Fibroblast of lung (primary cell): ENCODE measurements around the gene HTT. TPM values are rescaled to one million over a fixed set of nuclear protein-coding genes. Genes with fewer than 3 reads are reported as not detected.

Source experiments
- DNase-seq, 2 donors: peaks; one replicate each; pipeline versions ENCODE4 v3.0.0 to v3.0.0-alpha.2; 2010; ENCODE audit warnings: low read depth in 2 of 2
- H2AFZ ChIP-seq: 2 replicates; pipeline ENCODE4 v1.5.1; 2012; ENCODE audit warnings: low read length, control low read depth, inconsistent platforms
- H3K27ac ChIP-seq: 2 replicates; pipeline ENCODE4 v1.5.1; 2011; ENCODE audit warnings: low read length, control low read depth; ENCODE audit not compliant: insufficient read depth
- H3K27me3 ChIP-seq: 2 replicates; pipeline ENCODE4 v1.5.1; 2011; ENCODE audit warnings: mild to moderate bottlenecking, low read length; ENCODE audit not compliant: control insufficient read depth, insufficient read depth
- H3K36me3 ChIP-seq: 2 replicates; pipeline ENCODE4 v1.5.1; 2011; ENCODE audit warnings: low read length; ENCODE audit not compliant: control insufficient read depth, insufficient read depth
- H3K4me1 ChIP-seq: 2 replicates; pipeline ENCODE4 v1.5.1; 2011; ENCODE audit warnings: low read length; ENCODE audit not compliant: control insufficient read depth, insufficient read depth; ENCODE audit errors: extremely low read depth
- H3K4me2 ChIP-seq: 2 replicates; pipeline ENCODE4 v1.5.1; 2011; ENCODE audit warnings: low read length, control low read depth; ENCODE audit not compliant: insufficient read depth; ENCODE audit errors: extremely low read depth
- H3K4me3 ChIP-seq, 4 experiments: fragments of 200-600 bp in 1 of 4; sonication (generic) in 1 of 4; replicated peaks in 1 of 4; 2 replicates each; pipeline ENCODE4 v1.5.1; 2011 to 2016; ENCODE audit warnings: low read length in 4 of 4, low read depth in 3 of 4, mild to moderate bottlenecking in 3 of 4, control low read depth in 2 of 4, inconsistent platforms in 1 of 4, mixed read lengths in 1 of 4; ENCODE audit not compliant: insufficient read depth in 1 of 4; ENCODE audit errors: control extremely low read depth in 1 of 4
- H3K79me2 ChIP-seq: 2 replicates; pipeline ENCODE4 v1.5.1; 2012; ENCODE audit warnings: mild to moderate bottlenecking, low read length, inconsistent platforms; ENCODE audit not compliant: control insufficient read depth, insufficient read depth
- H3K9ac ChIP-seq: 2 replicates; pipeline ENCODE4 v1.5.1; 2011; ENCODE audit warnings: mild to moderate bottlenecking, low read length, control low read depth; ENCODE audit not compliant: insufficient read depth
- H3K9me3 ChIP-seq: 2 replicates; pipeline ENCODE4 v1.5.1; 2012; ENCODE audit warnings: low read depth, low read length; ENCODE audit not compliant: control insufficient read depth, insufficient read depth
- H4K20me1 ChIP-seq: 2 replicates; pipeline ENCODE4 v1.5.1; 2011; ENCODE audit warnings: low read length; ENCODE audit not compliant: control insufficient read depth, insufficient read depth; ENCODE audit errors: extremely low read depth
- EZH2 ChIP-seq: IDR thresholded peaks from 2 replicates; pipeline ENCODE4 v1.5.1; 2012; ENCODE audit warnings: low read length, control low read depth, mild to moderate bottlenecking; ENCODE audit errors: missing control alignments
- polyA plus RNA-seq, 2 donors: library from polyadenylated mRNA; depleted of rRNA in 1 of 2; stranded (reverse) in 1 of 2; unstranded in 1 of 2; fragments of >200 nt; gene quantifications; 2 replicates each; pipeline ENCODE4 v1.2.1, GENCODE V29; 2011 to 2012; ENCODE audit warnings: missing spikeins in 1 of 2
- total RNA-seq: library from RNA; depleted of rRNA; stranded (reverse); fragments of >200 nt; gene quantifications from 2 replicates; pipeline ENCODE4 v1.2.1, GENCODE V29; 2014
- TF ChIP-seq, protein P1 (sequence below), 2 donors: IDR thresholded peaks in 1 of 2; conservative IDR thresholded peaks in 1 of 2; 1 replicate in 1 of 2; 2 replicates in 1 of 2; pipeline ENCODE4 v1.5.1; 2011 to 2012; ENCODE audit warnings: low read length in 2 of 2, control low read depth in 1 of 2, inconsistent platforms in 1 of 2, low read depth in 1 of 2, mild to moderate bottlenecking in 1 of 2

Gene HTT
- total and polyA plus RNA-seq, 2 donors (not counting 1 experiment from before 2014, with no cell fraction given): 13.2 to 41.8 TPM

DNA sequence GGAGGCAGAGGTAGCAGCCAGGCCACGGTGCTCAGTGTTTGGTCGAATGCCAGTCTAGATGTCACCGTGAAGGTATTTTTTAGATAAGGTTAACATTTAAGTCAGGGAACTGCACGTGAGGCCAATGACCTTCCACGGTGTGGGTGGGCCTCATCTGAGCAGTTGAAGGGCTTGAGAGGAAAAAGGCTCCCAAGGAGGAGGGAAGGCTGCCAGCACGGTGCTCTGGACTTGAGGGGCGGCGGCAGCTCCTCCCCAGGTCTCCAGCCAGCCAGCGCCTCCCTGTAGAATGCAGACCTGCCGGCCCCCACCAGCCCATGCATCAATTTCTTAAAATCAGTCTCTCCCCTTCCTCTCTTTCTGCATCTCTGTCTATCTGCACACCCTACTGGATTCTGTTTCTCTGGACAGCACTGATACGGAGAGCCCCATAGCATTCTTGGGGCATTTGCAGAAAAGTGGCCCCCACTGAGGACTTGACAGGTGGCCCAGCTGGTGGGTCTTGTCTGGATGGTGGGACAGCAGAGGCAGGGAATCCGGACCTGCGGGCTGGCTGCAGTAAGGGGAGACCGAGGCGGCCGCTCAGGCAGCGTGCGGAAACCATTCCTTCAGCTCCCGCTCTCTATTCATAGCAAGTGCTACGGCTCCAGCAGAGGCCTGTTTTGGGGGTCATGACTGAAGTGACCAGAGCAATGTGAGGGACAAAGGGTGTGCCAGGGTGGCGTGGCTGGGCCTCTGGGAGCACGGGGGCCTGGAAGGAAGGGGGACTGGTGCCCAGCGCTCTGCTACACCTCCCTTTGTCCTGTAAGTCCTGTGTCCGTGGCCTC, 210.5 kb downstream of the HTT start:
- DNase-seq: no peak

DNA sequence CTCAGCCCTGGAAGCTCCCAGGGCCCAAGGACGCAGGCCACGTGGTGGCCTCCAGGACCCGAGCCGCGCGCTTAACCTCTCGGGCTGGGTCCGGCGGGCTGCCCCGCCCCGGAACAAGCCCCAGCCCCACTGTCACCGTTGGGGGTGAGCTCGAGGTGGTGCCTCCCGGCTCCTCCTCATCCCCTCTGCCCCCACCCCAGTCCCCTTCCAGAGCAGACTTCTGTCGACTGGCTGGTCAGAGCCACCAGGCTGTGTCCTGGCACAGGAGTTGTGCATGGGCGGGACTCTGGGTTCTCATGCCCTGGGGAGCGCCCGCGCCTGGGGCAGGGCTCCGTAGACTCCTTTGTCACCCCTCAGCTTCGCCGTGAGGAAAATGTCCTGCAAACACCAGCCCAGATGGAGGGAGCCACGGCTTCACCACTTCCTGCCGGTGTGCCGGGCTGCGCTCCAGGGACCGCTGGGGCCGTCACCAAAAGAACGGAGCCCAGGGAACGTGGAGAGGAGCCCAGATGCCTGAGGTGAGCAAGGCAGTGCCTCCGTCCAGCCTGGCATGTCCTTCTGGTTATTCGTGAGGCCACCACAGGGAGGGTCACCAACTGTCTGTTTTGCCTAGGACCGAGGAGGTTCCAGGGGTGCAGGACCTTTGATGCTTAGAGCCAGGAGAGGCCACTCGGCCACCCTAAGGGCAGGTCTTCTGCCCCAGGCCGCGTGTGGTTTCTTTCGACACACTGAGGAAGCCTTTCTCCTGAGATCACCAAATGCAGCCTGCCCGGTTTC, 211.3 kb downstream of the HTT start:
- no peak overlapping the region for H3K9ac ChIP-seq
- H3K27me3 ChIP-seq: no peaks in the 10 kb centered on the region
- DNase-seq: peak; percentile 54 to 72
- peak overlapping the region; percentile 5 for H3K4me2 ChIP-seq
- no peaks in the 10 kb centered on the region for H3K36me3 ChIP-seq
- H2AFZ ChIP-seq: peak overlapping the region; percentile 65
- no peak overlapping the region for H3K4me3 ChIP-seq
- no peak overlapping the region for H3K27ac ChIP-seq
- H3K79me2 ChIP-seq: no peaks in the 10 kb centered on the region
- no peaks in the 10 kb centered on the region for H4K20me1 ChIP-seq
- peaks cover 2% of the 10 kb centered on the region for H3K4me1 ChIP-seq
- H3K9me3 ChIP-seq: no peaks in the 10 kb centered on the region
- TF ChIP-seq EZH2: no peak
- TF ChIP-seq, protein P1, sequence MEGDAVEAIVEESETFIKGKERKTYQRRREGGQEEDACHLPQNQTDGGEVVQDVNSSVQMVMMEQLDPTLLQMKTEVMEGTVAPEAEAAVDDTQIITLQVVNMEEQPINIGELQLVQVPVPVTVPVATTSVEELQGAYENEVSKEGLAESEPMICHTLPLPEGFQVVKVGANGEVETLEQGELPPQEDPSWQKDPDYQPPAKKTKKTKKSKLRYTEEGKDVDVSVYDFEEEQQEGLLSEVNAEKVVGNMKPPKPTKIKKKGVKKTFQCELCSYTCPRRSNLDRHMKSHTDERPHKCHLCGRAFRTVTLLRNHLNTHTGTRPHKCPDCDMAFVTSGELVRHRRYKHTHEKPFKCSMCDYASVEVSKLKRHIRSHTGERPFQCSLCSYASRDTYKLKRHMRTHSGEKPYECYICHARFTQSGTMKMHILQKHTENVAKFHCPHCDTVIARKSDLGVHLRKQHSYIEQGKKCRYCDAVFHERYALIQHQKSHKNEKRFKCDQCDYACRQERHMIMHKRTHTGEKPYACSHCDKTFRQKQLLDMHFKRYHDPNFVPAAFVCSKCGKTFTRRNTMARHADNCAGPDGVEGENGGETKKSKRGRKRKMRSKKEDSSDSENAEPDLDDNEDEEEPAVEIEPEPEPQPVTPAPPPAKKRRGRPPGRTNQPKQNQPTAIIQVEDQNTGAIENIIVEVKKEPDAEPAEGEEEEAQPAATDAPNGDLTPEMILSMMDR (conservative IDR thresholded peaks at IDR 0.05 in 1 of 2, IDR thresholded peaks at IDR 0.05 in 1 of 2; ENCODE audit: low read depth in 1 of 2, low read length in 2 of 2): no peak

More for the DNA sequence above, 210.5 kb downstream of the HTT start:
- TF ChIP-seq, protein P1 (conservative IDR thresholded peaks at IDR 0.05 in 1 of 2, IDR thresholded peaks at IDR 0.05 in 1 of 2; ENCODE audit: low read depth in 1 of 2, low read length in 2 of 2): no peak
- no peak for TF ChIP-seq EZH2
- Histone ChIP-seq H3K4me3 (no peak overlapping the region), H2AFZ (no peak overlapping the region), H3K27me3 (peaks cover 3% of the 10 kb centered on the region), H4K20me1 (no peaks in the 10 kb centered on the region), H3K4me1 (peaks cover 2% of the 10 kb centered on the region), H3K36me3 (no peaks in the 10 kb centered on the region), H3K79me2 (no peaks in the 10 kb centered on the region), H3K9ac (no peak overlapping the region), H3K27ac (no peak overlapping the region), H3K4me2 (no peak overlapping the region), H3K9me3 (no peaks in the 10 kb centered on the region)
